WTC11 (cell line): ENCODE results near the gene PTPRF. TPM values are rescaled to one million over a fixed set of nuclear protein-coding genes. Genes with fewer than 3 reads are reported as not detected.

Source experiments
- ATAC-seq: fragments of 200-7000 bp; cut with Tn5 transposase; 2 replicates; pipeline ENCODE4 v1.10.0; 2021; ENCODE audit warnings: mild to moderate bottlenecking, moderate library complexity
- CTCF ChIA-PET: fragments of 300-600 bp; sonication (Branson Sonifier 250); formaldehyde crosslinking; loops from one replicate; lab custom pipeline; 2021; ENCODE audit warnings: antibody characterized with exemption; lab: Charles Lee
- POLR2A ChIA-PET: fragments of 350-600 bp; sonication (Branson Sonifier 250); formaldehyde crosslinking; loops from one replicate; lab custom pipeline; 2021; ENCODE audit warnings: antibody characterized with exemption; lab: Charles Lee
- DNase-seq: peaks from one replicate; pipeline ENCODE4 v3.0.0; 2021; ENCODE audit warnings: low spot score
- H3K27ac Mint-ChIP-seq: 2 replicates; pipeline ENCODE4 v1.8.0; 2021; ENCODE audit warnings: mixed read lengths
- H3K27me3 Mint-ChIP-seq: 2 replicates; pipeline ENCODE4 v1.8.0; 2021; ENCODE audit warnings: low read depth, mild to moderate bottlenecking, moderate library complexity, mixed read lengths
- H3K36me3 Mint-ChIP-seq: 2 replicates; pipeline ENCODE4 v1.8.0; 2021; ENCODE audit warnings: mixed read lengths
- H3K4me1 Mint-ChIP-seq: 2 replicates; pipeline ENCODE4 v1.8.0; 2022; ENCODE audit warnings: mixed read lengths
- H3K4me3 Mint-ChIP-seq: 2 replicates; pipeline ENCODE4 v1.8.0; 2021; ENCODE audit warnings: mild to moderate bottlenecking, moderate library complexity, mixed read lengths
- H3K9me3 Mint-ChIP-seq: 2 replicates; pipeline ENCODE4 v1.8.0; 2021; ENCODE audit warnings: mixed read lengths
- ATF1 ChIP-seq: sonication (generic); formaldehyde crosslinking; IDR thresholded peaks from 2 replicates; pipeline ENCODE4 v1.8.1; 2023; ENCODE audit warnings: mild to moderate bottlenecking, moderate library complexity, missing genetic modification reagents
- CBFB ChIP-seq: sonication (generic); formaldehyde crosslinking; IDR thresholded peaks from 2 replicates; pipeline ENCODE4 v1.8.1; 2022; ENCODE audit warnings: mild to moderate bottlenecking, low read depth, missing genetic modification reagents
- CREB1 ChIP-seq: sonication (generic); formaldehyde crosslinking; IDR thresholded peaks from 2 replicates; pipeline ENCODE4 v1.8.0; 2023; ENCODE audit warnings: mild to moderate bottlenecking, missing genetic modification reagents
- CREM ChIP-seq: sonication (generic); formaldehyde crosslinking; IDR thresholded peaks from 2 replicates; pipeline ENCODE4 v1.8.1; 2022; ENCODE audit warnings: mild to moderate bottlenecking, missing genetic modification reagents, moderate library complexity
- GTF2I ChIP-seq: fragments of 250-450 bp; sonication (Bioruptor Pico); conservative IDR thresholded peaks from 2 replicates; pipeline ENCODE4 v1.4.0; 2021; ENCODE audit warnings: mild to moderate bottlenecking
- HMGA2 ChIP-seq: fragments of 250-450 bp; sonication (Bioruptor Pico); IDR thresholded peaks from 2 replicates; pipeline ENCODE4 v1.4.0; 2021; ENCODE audit warnings: mild to moderate bottlenecking, moderate library complexity
- IRF2 ChIP-seq: sonication (generic); formaldehyde crosslinking; IDR thresholded peaks from 2 replicates; pipeline ENCODE4 v1.8.0; 2022; ENCODE audit warnings: low read depth, missing genetic modification reagents, borderline replicate concordance
- MXD4 ChIP-seq: fragments of 250-450 bp; sonication (Bioruptor Pico); IDR thresholded peaks from 2 replicates; pipeline ENCODE4 v1.8.0; 2021; ENCODE audit warnings: mild to moderate bottlenecking, moderate library complexity, borderline replicate concordance
- NR1H2 ChIP-seq: sonication (generic); formaldehyde crosslinking; IDR thresholded peaks from 2 replicates; pipeline ENCODE4 v1.9.0; 2021; ENCODE audit warnings: mild to moderate bottlenecking, moderate library complexity, missing genetic modification reagents
- NR2C2 ChIP-seq: sonication (generic); formaldehyde crosslinking; IDR thresholded peaks from 2 replicates; pipeline ENCODE4 v1.8.0; 2022; ENCODE audit warnings: mild to moderate bottlenecking, missing genetic modification reagents
- PRRX2 ChIP-seq: fragments of 250-450 bp; sonication (Bioruptor Pico); IDR thresholded peaks from 2 replicates; pipeline ENCODE4 v1.8.0; 2021; ENCODE audit warnings: mild to moderate bottlenecking
- SOX15 ChIP-seq: fragments of 250-450 bp; sonication (Bioruptor Pico); IDR thresholded peaks from 2 replicates; pipeline ENCODE4 v1.9.0; 2021; ENCODE audit warnings: mild to moderate bottlenecking
- ZNF671 ChIP-seq: fragments of 250-450 bp; sonication (Bioruptor Pico); IDR thresholded peaks from 2 replicates; pipeline ENCODE4 v1.8.0; 2021; ENCODE audit warnings: mild to moderate bottlenecking
- total RNA-seq: library from RNA; stranded (reverse); gene quantifications from 3 replicates; pipeline ENCODE4 v1.2.3, GENCODE V29; 2021
- TF ChIP-seq, protein P1 (sequence below): fragments of 200-600 bp; IDR thresholded peaks from 2 replicates; pipeline ENCODE4 v1.8.0; 2022; ENCODE audit warnings: antibody characterized with exemption
- TF ChIP-seq, protein P2 (sequence below): sonication (generic); formaldehyde crosslinking; IDR thresholded peaks from 2 replicates; pipeline ENCODE4 v1.8.1; 2022; ENCODE audit warnings: missing genetic modification reagents, borderline replicate concordance
- TF ChIP-seq, protein P3 (sequence below): sonication (generic); formaldehyde crosslinking; IDR thresholded peaks from 2 replicates; pipeline ENCODE4 v1.8.0; 2022; ENCODE audit warnings: missing genetic modification reagents
- TF ChIP-seq, protein P4 (sequence below): sonication (generic); formaldehyde crosslinking; IDR thresholded peaks from 2 replicates; pipeline ENCODE4 v1.8.1; 2023; ENCODE audit warnings: mild to moderate bottlenecking, missing genetic modification reagents
- TF ChIP-seq, protein P5 (sequence below): sonication (generic); formaldehyde crosslinking; IDR thresholded peaks from 2 replicates; pipeline ENCODE4 v1.8.1; 2022; ENCODE audit warnings: low read depth, mild to moderate bottlenecking, moderate library complexity, missing genetic modification reagents, borderline replicate concordance

The PTPRF gene
- total RNA-seq, 1 experiment from 2014 or later = 248 TPM

DNA sequence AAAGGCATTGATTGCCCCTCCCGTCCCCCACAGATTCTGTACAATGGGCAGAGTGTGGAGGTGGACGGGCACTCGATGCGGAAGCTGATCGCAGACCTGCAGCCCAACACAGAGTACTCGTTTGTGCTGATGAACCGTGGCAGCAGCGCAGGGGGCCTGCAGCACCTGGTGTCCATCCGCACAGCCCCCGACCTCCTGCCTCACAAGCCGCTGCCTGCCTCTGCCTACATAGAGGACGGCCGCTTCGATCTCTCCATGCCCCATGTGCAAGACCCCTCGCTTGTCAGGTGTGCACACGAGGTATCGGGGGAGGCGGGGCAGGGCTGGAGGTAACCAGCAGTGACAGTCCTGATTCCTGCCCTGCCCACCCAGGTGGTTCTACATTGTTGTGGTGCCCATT, 74.5 kb downstream of the PTPRF start:
- CTCF ChIA-PET = no interaction called here

DNA sequence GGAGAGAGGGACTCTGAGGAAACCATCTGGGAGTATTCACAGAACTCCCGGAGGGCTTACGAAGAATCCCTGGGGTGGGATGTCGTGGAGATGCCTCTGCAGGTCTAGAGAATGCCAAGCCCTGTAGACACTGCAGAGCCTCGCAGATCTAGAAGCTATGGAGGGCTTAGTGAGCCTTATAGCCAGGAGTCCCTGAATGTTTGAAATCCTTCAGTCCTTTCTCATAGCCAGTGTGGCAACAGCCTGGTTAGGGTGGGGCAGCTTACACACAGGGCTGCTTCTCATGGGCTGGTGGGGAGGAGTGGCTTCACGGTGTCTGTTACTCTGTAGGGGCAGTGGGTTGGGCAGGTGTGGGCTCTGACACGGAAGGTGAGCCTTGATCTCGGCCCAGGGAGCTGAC, 75.1 kb downstream of the PTPRF start:
- no peaks in the 10 kb centered on the region for H3K27me3 Mint-ChIP-seq
- DNase-seq = no peak
- POLR2A ChIA-PET = no interaction called here
- CTCF ChIA-PET = interaction anchor here (1.6 kb wide), 1 partner anchor 15 kb away, joined by 5 read pairs; no protein-coding TSS in a partner anchor
- H3K36me3 Mint-ChIP-seq = peaks cover 56% of the 10 kb centered on the region
- ATAC-seq = no peak
- no peak overlapping the region for H3K27ac Mint-ChIP-seq
- H3K4me1 Mint-ChIP-seq = no peaks in the 10 kb centered on the region
- no peaks in the 10 kb centered on the region for H3K9me3 Mint-ChIP-seq
- no peak overlapping the region for H3K4me3 Mint-ChIP-seq
- TF ChIP-seq HMGA2 (CRISPR knock-in tag) (no peak), CREB1 (CRISPR knock-in tag) (no peak), NR2C2 (CRISPR knock-in tag) (no peak), MXD4 (no peak), PRRX2 (no peak), GTF2I (CRISPR knock-in tag) (no peak), NR1H2 (CRISPR knock-in tag) (no peak), IRF2 (CRISPR knock-in tag) (no peak)
- TF ChIP-seq, protein P1, sequence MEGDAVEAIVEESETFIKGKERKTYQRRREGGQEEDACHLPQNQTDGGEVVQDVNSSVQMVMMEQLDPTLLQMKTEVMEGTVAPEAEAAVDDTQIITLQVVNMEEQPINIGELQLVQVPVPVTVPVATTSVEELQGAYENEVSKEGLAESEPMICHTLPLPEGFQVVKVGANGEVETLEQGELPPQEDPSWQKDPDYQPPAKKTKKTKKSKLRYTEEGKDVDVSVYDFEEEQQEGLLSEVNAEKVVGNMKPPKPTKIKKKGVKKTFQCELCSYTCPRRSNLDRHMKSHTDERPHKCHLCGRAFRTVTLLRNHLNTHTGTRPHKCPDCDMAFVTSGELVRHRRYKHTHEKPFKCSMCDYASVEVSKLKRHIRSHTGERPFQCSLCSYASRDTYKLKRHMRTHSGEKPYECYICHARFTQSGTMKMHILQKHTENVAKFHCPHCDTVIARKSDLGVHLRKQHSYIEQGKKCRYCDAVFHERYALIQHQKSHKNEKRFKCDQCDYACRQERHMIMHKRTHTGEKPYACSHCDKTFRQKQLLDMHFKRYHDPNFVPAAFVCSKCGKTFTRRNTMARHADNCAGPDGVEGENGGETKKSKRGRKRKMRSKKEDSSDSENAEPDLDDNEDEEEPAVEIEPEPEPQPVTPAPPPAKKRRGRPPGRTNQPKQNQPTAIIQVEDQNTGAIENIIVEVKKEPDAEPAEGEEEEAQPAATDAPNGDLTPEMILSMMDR = no peak
- TF ChIP-seq, protein P2, sequence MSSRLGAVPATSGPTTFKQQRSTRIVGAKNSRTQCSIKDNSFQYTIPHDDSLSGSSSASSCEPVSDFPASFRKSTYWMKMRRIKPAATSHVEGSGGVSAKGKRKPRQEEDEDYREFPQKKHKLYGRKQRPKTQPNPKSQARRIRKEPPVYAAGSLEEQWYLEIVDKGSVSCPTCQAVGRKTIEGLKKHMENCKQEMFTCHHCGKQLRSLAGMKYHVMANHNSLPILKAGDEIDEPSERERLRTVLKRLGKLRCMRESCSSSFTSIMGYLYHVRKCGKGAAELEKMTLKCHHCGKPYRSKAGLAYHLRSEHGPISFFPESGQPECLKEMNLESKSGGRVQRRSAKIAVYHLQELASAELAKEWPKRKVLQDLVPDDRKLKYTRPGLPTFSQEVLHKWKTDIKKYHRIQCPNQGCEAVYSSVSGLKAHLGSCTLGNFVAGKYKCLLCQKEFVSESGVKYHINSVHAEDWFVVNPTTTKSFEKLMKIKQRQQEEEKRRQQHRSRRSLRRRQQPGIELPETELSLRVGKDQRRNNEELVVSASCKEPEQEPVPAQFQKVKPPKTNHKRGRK (CRISPR knock-in tag) = no peak
- TF ChIP-seq, protein P3, sequence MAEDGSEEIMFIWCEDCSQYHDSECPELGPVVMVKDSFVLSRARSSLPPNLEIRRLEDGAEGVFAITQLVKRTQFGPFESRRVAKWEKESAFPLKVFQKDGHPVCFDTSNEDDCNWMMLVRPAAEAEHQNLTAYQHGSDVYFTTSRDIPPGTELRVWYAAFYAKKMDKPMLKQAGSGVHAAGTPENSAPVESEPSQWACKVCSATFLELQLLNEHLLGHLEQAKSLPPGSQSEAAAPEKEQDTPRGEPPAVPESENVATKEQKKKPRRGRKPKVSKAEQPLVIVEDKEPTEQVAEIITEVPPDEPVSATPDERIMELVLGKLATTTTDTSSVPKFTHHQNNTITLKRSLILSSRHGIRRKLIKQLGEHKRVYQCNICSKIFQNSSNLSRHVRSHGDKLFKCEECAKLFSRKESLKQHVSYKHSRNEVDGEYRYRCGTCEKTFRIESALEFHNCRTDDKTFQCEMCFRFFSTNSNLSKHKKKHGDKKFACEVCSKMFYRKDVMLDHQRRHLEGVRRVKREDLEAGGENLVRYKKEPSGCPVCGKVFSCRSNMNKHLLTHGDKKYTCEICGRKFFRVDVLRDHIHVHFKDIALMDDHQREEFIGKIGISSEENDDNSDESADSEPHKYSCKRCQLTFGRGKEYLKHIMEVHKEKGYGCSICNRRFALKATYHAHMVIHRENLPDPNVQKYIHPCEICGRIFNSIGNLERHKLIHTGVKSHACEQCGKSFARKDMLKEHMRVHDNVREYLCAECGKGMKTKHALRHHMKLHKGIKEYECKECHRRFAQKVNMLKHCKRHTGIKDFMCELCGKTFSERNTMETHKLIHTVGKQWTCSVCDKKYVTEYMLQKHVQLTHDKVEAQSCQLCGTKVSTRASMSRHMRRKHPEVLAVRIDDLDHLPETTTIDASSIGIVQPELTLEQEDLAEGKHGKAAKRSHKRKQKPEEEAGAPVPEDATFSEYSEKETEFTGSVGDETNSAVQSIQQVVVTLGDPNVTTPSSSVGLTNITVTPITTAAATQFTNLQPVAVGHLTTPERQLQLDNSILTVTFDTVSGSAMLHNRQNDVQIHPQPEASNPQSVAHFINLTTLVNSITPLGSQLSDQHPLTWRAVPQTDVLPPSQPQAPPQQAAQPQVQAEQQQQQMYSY (CRISPR knock-in tag) = no peak

More for the DNA sequence above, 74.5 kb downstream of the PTPRF start:
- Mint-ChIP-seq H3K9me3 (no peaks in the 10 kb centered on the region), H3K27ac (no peak overlapping the region), H3K4me3 (no peak overlapping the region), H3K4me1 (no peaks in the 10 kb centered on the region), H3K27me3 (no peaks in the 10 kb centered on the region), H3K36me3 (peaks cover 51% of the 10 kb centered on the region)
- POLR2A ChIA-PET = no interaction called here
- TF ChIP-seq SOX15 (no peak), CREM (no peak), CBFB (CRISPR knock-in tag) (no peak), ATF1 (CRISPR knock-in tag) (no peak), ZNF671 (CRISPR knock-in tag) (no peak)
- TF ChIP-seq, protein P4, sequence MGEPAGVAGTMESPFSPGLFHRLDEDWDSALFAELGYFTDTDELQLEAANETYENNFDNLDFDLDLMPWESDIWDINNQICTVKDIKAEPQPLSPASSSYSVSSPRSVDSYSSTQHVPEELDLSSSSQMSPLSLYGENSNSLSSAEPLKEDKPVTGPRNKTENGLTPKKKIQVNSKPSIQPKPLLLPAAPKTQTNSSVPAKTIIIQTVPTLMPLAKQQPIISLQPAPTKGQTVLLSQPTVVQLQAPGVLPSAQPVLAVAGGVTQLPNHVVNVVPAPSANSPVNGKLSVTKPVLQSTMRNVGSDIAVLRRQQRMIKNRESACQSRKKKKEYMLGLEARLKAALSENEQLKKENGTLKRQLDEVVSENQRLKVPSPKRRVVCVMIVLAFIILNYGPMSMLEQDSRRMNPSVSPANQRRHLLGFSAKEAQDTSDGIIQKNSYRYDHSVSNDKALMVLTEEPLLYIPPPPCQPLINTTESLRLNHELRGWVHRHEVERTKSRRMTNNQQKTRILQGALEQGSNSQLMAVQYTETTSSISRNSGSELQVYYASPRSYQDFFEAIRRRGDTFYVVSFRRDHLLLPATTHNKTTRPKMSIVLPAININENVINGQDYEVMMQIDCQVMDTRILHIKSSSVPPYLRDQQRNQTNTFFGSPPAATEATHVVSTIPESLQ (CRISPR knock-in tag) = no peak
- TF ChIP-seq, protein P5, sequence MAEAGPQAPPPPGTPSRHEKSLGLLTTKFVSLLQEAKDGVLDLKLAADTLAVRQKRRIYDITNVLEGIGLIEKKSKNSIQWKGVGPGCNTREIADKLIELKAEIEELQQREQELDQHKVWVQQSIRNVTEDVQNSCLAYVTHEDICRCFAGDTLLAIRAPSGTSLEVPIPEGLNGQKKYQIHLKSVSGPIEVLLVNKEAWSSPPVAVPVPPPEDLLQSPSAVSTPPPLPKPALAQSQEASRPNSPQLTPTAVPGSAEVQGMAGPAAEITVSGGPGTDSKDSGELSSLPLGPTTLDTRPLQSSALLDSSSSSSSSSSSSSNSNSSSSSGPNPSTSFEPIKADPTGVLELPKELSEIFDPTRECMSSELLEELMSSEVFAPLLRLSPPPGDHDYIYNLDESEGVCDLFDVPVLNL (CRISPR knock-in tag) = no peak
- TF ChIP-seq, protein P3 (CRISPR knock-in tag) = no peak
- ATAC-seq (no peak), DNase-seq (no peak)
